HepG2 (cell line): ENCODE results near the gene CREG2. TPM values are rescaled to one million over a fixed set of nuclear protein-coding genes. Genes with fewer than 3 reads are reported as not detected.
A peak's percentile ranks its signal among the peaks of the same experiment; 100 is the strongest.

Experiments used
- ATAC-seq: fragments of 200-7000 bp; cut with Tn5 transposase; 3 replicates; pipeline ENCODE4 v1.9.1; 2020; ENCODE audit warnings: mild to moderate bottlenecking, moderate library complexity
- BruUV-seq: library from RNA; stranded (reverse); fragments of 400-500 nt; replicated peaks from 2 replicates; lab custom pipeline; 2021; lab: Mats Ljungman, UMichigan
- CTCF ChIA-PET: fragments of 300-600 bp; formaldehyde crosslinking; extraction: SDS; loops from one replicate; lab custom pipeline; 2021; ENCODE audit warnings: low total read pairs, inconsistent platforms, low intra/inter-chr PET ratio; lab: Yijun Ruan, JAX
- POLR2A ChIA-PET: fragments of 350-600 bp; sonication (Branson Sonifier 250); formaldehyde crosslinking; loops from one replicate; lab custom pipeline; 2020; ENCODE audit warnings: antibody characterized with exemption, inconsistent platforms; lab: Yijun Ruan, JAX
- DNase-seq: peaks from one replicate; pipeline ENCODE4 v3.0.0-alpha.2; 2015; ENCODE audit warnings: low spot score
- FAIRE-seq: peaks from 3 replicates; lab custom pipeline; 2011; peaks lifted over from hg19 to GRCh38; lab: Jason Lieb, UNC
- H2AFZ ChIP-seq: one replicate; pipeline ENCODE4 v1.6.1; 2011; ENCODE audit warnings: low read length, inconsistent platforms
- H3K27ac ChIP-seq: fragments of 300-600 bp; 3 replicates; pipeline ENCODE4 v1.8.0; 2011; ENCODE audit warnings: mixed run types, mild to moderate bottlenecking, mixed read lengths, low read length, inconsistent platforms; ENCODE audit not compliant: insufficient read depth; ENCODE audit errors: extremely low read length
- H3K27me3 ChIP-seq, 2 experiments: fragments of 200-600 bp in 1 of 2; 2 replicates in 1 of 2; 3 replicates in 1 of 2; pipeline versions ENCODE4 v1.6.0 to v1.8.0; 2011; ENCODE audit warnings: low read length in 2 of 2, mild to moderate bottlenecking in 2 of 2, moderate library complexity in 2 of 2, inconsistent platforms in 1 of 2; ENCODE audit not compliant: insufficient read depth in 2 of 2, control insufficient read depth in 1 of 2
- H3K36me3 ChIP-seq, 2 experiments: fragments of 200-600 bp in 1 of 2; replicated peaks in 1 of 2; 2 replicates in 1 of 2; 3 replicates in 1 of 2; pipeline versions ENCODE4 v1.5.1 to v1.8.0; 2011; ENCODE audit warnings: low read length in 2 of 2, inconsistent platforms in 1 of 2; ENCODE audit not compliant: insufficient read depth in 2 of 2, control insufficient read depth in 1 of 2
- H3K4me1 ChIP-seq: 2 replicates; pipeline ENCODE4 v1.5.1; 2012; ENCODE audit warnings: low read length, inconsistent platforms; ENCODE audit not compliant: insufficient read depth
- H3K4me2 ChIP-seq: 2 replicates; pipeline ENCODE4 v1.6.0; 2011; ENCODE audit warnings: low read depth, low read length, inconsistent platforms
- H3K4me3 ChIP-seq, 3 experiments: fragments of 200-600 bp in 1 of 3; sonication (generic), shearing (Covaris generic) in 1 of 3; replicated peaks in 1 of 3; 2 replicates each; pipeline ENCODE4 v1.5.1; 2011 to 2016; ENCODE audit warnings: low read length in 3 of 3, inconsistent platforms in 2 of 3, low read depth in 2 of 3, mild to moderate bottlenecking in 2 of 3, control low read depth in 1 of 3, mixed read lengths in 1 of 3; ENCODE audit not compliant: insufficient read depth in 1 of 3
- H3K79me2 ChIP-seq: one replicate; pipeline ENCODE4 v1.6.1; 2011; ENCODE audit warnings: low read length, inconsistent platforms; ENCODE audit not compliant: insufficient read depth
- H3K9ac ChIP-seq: 2 replicates; pipeline ENCODE4 v1.6.0; 2011; ENCODE audit warnings: mild to moderate bottlenecking, low read depth, low read length, inconsistent platforms; ENCODE audit not compliant: insufficient read depth
- H3K9me3 ChIP-seq: 2 replicates; pipeline ENCODE4 v1.5.1; 2012; ENCODE audit warnings: mild to moderate bottlenecking, low read length
- H4K20me1 ChIP-seq: 2 replicates; pipeline ENCODE4 v1.6.0; 2011; ENCODE audit warnings: inconsistent platforms, mild to moderate bottlenecking, low read length, moderate library complexity; ENCODE audit not compliant: insufficient read depth
- ARNTL ChIP-seq: sonication (generic); formaldehyde crosslinking; IDR thresholded peaks from 2 replicates; pipeline ENCODE4 v1.4.0; 2020; ENCODE audit warnings: mild to moderate bottlenecking, missing genetic modification reagents
- CCAR2 ChIP-seq: fragments of 200-400 bp; formaldehyde crosslinking; optimal IDR thresholded peaks from 2 replicates; pipeline ENCODE3; 2018; ENCODE audit warnings: low read depth, mild to moderate bottlenecking, low read length, moderate library complexity
- EED ChIP-seq: sonication (generic); formaldehyde crosslinking; IDR thresholded peaks from 2 replicates; pipeline ENCODE4 v1.5.0; 2020; ENCODE audit warnings: mild to moderate bottlenecking, missing genetic modification reagents
- EZH2 ChIP-seq: conservative IDR thresholded peaks from 2 replicates; pipeline ENCODE4 v1.6.1; 2012; ENCODE audit warnings: mild to moderate bottlenecking, low read depth, low read length, moderate library complexity
- FOXO1 ChIP-seq: sonication (generic); formaldehyde crosslinking; IDR thresholded peaks from 2 replicates; pipeline ENCODE4 v1.4.0; 2020; ENCODE audit warnings: missing genetic modification reagents
- SAFB2 ChIP-seq: sonication (generic); formaldehyde crosslinking; IDR thresholded peaks from 2 replicates; pipeline ENCODE4 v1.5.1; 2020; ENCODE audit warnings: missing genetic modification reagents, low read depth, mild to moderate bottlenecking, borderline replicate concordance
- TEAD3 ChIP-seq: optimal IDR thresholded peaks from 2 replicates; pipeline ENCODE3; 2016; ENCODE audit warnings: borderline replicate concordance
- ZMAT5 ChIP-seq: sonication (generic); formaldehyde crosslinking; IDR thresholded peaks from 2 replicates; pipeline ENCODE4 v1.5.0; 2020; ENCODE audit warnings: mild to moderate bottlenecking, low read depth, missing genetic modification reagents, borderline replicate concordance
- WGBS: methylation state at CpG from one replicate; pipeline ENCODE4 v1.1.6; 2017; ENCODE audit warnings: low lambda C conversion rate; 5-methylcytosine and 5-hydroxymethylcytosine counted together
- in situ Hi-C: cut with HindIII; loops from 2 replicates; pipeline ENCODE4 v1.10.0; 2017; ENCODE audit warnings: low pct_unique_long_range_greater_than_20kb; ENCODE audit not compliant: extremely low pct_ligation_motif_present
- intact Hi-C: fragments of 100-400 bp; cut with micrococcal nuclease; formaldehyde crosslinking; loops from one replicate; pipeline ENCODE4 v1.10.0; 2022; ENCODE audit not compliant: unreplicated experiment
- polyA plus RNA-seq, 8 experiments: library from polyadenylated mRNA; depleted of rRNA in 3 of 8; stranded (reverse) in 7 of 8; unstranded in 1 of 8; fragments of >200 nt; fragmentation: Illumina TruSeq in 4 of 8; extraction: Trizol in 4 of 8; gene quantifications; 2 replicates each; pipeline versions ENCODE4 v1.2.1 to v1.2.3, GENCODE V29; 2011 to 2016; ENCODE audit warnings: low read depth in 4 of 8, missing spikeins in 1 of 8, mixed read lengths in 1 of 8; ENCODE audit not compliant: insufficient read depth in 1 of 8
- total RNA-seq, 5 experiments: library from RNA; depleted of rRNA; stranded (reverse); fragments of >200 nt; fragmentation: Illumina TruSeq; extraction: Trizol; gene quantifications; 2 replicates each; pipeline ENCODE4 v1.2.3, GENCODE V29; 2016; ENCODE audit warnings: low read depth in 1 of 5
- TF ChIP-seq, protein P1 (sequence below): sonication (generic); formaldehyde crosslinking; IDR thresholded peaks from 2 replicates; pipeline ENCODE4 v1.4.0; 2020; ENCODE audit warnings: low read depth, missing genetic modification reagents
- TF ChIP-seq, protein P2 (sequence below): sonication (generic); formaldehyde crosslinking; IDR thresholded peaks from 2 replicates; pipeline ENCODE4 v1.9.0; 2022; ENCODE audit warnings: low read depth, missing genetic modification reagents

Gene CREG2
- total and polyA plus RNA-seq, 2 of the 13 experiments (the other 11 are each of a cell fraction or from before 2014, with no cell fraction given): 0.18 to 0.26 TPM

DNA sequence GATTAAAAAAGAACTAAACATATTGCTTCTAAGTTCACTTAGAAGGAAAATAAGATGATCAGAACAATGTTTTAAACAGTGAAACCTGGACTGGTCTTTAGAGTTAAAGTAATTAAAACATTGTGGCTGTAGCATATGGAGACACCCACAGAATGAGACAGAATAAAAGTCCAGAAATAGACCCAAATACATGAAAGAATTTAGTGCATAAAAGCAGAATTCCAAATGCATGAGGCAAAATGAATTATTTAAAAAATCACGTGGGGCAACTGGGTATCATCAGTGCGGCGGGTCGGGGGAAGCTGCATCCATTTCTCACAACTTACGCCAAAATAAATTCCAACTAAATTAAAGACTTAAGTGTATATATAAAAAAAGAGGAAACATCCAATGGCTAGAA is 90.9 kb downstream of the CREG2 start (continued):
- TF ChIP-seq, protein P1, sequence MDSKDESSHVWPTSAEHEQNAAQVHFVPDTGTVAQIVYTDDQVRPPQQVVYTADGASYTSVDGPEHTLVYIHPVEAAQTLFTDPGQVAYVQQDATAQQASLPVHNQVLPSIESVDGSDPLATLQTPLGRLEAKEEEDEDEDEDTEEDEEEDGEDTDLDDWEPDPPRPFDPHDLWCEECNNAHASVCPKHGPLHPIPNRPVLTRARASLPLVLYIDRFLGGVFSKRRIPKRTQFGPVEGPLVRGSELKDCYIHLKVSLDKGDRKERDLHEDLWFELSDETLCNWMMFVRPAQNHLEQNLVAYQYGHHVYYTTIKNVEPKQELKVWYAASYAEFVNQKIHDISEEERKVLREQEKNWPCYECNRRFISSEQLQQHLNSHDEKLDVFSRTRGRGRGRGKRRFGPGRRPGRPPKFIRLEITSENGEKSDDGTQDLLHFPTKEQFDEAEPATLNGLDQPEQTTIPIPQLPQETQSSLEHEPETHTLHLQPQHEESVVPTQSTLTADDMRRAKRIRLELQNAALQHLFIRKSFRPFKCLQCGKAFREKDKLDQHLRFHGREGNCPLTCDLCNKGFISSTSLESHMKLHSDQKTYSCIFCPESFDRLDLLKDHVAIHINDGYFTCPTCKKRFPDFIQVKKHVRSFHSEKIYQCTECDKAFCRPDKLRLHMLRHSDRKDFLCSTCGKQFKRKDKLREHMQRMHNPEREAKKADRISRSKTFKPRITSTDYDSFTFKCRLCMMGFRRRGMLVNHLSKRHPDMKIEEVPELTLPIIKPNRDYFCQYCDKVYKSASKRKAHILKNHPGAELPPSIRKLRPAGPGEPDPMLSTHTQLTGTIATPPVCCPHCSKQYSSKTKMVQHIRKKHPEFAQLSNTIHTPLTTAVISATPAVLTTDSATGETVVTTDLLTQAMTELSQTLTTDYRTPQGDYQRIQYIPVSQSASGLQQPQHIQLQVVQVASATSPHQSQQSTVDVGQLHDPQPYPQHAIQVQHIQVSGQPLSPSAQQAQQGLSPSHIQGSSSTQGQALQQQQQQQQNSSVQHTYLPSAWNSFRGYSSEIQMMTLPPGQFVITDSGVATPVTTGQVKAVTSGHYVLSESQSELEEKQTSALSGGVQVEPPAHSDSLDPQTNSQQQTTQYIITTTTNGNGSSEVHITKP (CRISPR knock-in tag): no peak
- TF ChIP-seq EED (CRISPR knock-in tag) (no peak), EZH2 (no peak)

DNA sequence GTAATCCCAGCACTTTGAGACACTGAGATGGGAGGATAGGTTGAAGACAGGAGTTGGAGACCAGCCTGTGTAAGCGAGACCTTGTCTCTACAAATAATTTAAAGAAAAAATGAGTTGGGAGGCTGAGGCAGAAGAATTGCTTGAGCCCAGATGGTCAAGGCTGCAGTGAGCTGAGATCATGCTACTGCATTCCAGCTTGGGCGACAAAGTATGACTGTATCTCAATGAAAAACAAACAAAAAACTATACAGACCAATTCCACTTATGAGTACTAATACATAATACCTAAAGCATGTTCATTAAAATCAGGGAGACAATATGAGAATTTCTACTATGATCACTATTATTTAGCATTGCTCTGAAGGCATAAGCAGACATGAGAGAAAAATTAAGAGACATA is 91.4 kb downstream of the CREG2 start:
- no peak for FAIRE-seq

More for the DNA sequence above, 91.4 kb downstream of the CREG2 start:
- in situ Hi-C loops: no loop called here
- peaks cover 52% of the 10 kb centered on the region for H3K4me1 ChIP-seq
- CTCF ChIA-PET: no interaction called here
- H3K4me2 ChIP-seq: no peak overlapping the region
- H2AFZ ChIP-seq: no peak overlapping the region
- H4K20me1 ChIP-seq: peaks cover 56% of the 10 kb centered on the region
- BruUV-seq: no TSS peak
- H3K9me3 ChIP-seq: no peaks in the 10 kb centered on the region
- H3K27ac ChIP-seq: no peak overlapping the region
- H3K9ac ChIP-seq: no peak overlapping the region
- no peak overlapping the region for H3K4me3 ChIP-seq
- no peak for DNase-seq
- ATAC-seq: no peak
- peaks cover 86% of the 10 kb centered on the region for H3K79me2 ChIP-seq
- no peak for TF ChIP-seq SAFB2
- no peak for TF ChIP-seq ZMAT5
- TF ChIP-seq CCAR2: no peak
- TF ChIP-seq TEAD3: peak; percentile 47
- no peak for TF ChIP-seq ARNTL
- no peak for TF ChIP-seq FOXO1 (CRISPR knock-in tag)
- TF ChIP-seq, protein P2, sequence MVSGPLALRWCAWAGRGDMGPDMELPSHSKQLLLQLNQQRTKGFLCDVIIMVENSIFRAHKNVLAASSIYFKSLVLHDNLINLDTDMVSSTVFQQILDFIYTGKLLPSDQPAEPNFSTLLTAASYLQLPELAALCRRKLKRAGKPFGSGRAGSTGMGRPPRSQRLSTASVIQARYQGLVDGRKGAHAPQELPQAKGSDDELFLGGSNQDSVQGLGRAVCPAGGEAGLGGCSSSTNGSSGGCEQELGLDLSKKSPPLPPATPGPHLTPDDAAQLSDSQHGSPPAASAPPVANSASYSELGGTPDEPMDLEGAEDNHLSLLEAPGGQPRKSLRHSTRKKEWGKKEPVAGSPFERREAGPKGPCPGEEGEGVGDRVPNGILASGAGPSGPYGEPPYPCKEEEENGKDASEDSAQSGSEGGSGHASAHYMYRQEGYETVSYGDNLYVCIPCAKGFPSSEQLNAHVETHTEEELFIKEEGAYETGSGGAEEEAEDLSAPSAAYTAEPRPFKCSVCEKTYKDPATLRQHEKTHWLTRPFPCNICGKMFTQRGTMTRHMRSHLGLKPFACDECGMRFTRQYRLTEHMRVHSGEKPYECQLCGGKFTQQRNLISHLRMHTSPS (CRISPR knock-in tag): no peak
- intact Hi-C loops: no loop called here
- no peaks in the 10 kb centered on the region for H3K27me3 ChIP-seq
- peaks cover 15 to 77% of the 10 kb centered on the region in 2 experiments for H3K36me3 ChIP-seq
- POLR2A ChIA-PET: interaction anchor here (1.0 to 1.7 kb wide), 2 partner anchors 8 to 13 kb away, joined by 3 to 7 read pairs; partner anchors contain the start of gene RNF149
- WGBS: 95% methylated on average over 2 of the region's 2 CpGs
